ENCODE results near the gene NPC1L1. TPM values are rescaled to one million over a fixed set of nuclear protein-coding genes. Genes with fewer than 3 reads are reported as not detected.

Gene NPC1L1
- total RNA-seq, 4 donors from 2014 or later, result 0.04 to 0.07 TPM; not detected in 2

- intact Hi-C loops (cut with DNase I; ENCODE audit: low total_unique reads) (no loop called here), in situ Hi-C loops (cut with MboI; ENCODE audit: low sequenced_read_pairs in 4 of 4) (no loop called here)
- H3K9me3 ChIP-seq, result no peaks in the 10 kb centered on the region
- TF ChIP-seq, protein P1, sequence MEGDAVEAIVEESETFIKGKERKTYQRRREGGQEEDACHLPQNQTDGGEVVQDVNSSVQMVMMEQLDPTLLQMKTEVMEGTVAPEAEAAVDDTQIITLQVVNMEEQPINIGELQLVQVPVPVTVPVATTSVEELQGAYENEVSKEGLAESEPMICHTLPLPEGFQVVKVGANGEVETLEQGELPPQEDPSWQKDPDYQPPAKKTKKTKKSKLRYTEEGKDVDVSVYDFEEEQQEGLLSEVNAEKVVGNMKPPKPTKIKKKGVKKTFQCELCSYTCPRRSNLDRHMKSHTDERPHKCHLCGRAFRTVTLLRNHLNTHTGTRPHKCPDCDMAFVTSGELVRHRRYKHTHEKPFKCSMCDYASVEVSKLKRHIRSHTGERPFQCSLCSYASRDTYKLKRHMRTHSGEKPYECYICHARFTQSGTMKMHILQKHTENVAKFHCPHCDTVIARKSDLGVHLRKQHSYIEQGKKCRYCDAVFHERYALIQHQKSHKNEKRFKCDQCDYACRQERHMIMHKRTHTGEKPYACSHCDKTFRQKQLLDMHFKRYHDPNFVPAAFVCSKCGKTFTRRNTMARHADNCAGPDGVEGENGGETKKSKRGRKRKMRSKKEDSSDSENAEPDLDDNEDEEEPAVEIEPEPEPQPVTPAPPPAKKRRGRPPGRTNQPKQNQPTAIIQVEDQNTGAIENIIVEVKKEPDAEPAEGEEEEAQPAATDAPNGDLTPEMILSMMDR (IDR thresholded peaks at IDR 0.05 in 4 of 5, conservative IDR thresholded peaks at IDR 0.05 in 1 of 5), result peak in 2 of 5 experiments; percentile 17 to 30
- TF ChIP-seq POLR2A (IDR thresholded peaks at IDR 0.05), result no peak
- no peak overlapping the region for H3K27ac ChIP-seq
- ATAC-seq, result no peak
- H3K4me3 ChIP-seq, result no peak overlapping the region
- peaks cover 18 to 24% of the 10 kb centered on the region in 2 donors for H3K4me1 ChIP-seq
- no peak for DNase-seq
- H3K36me3 ChIP-seq, result no peaks in the 10 kb centered on the region
- no peaks in the 10 kb centered on the region for H3K27me3 ChIP-seq
Observed at GRCh38 chr7:44463169-44463808, 77.8 kb downstream of the NPC1L1 start.

Other genes with a start within 250 kb of the NPC1L1 start
- 10 to 100 TPM; 35.3 to 64.8 (median 46.0) TPM for gene CAMK2B, start 215.7 kb downstream of the NPC1L1 start, total RNA-seq
- 10 to 100 TPM; 76.2 to 93.4 (median 77.0) TPM for gene NUDCD3, start 50.7 kb downstream of the NPC1L1 start, total RNA-seq
- gene DDX56, start 32.6 kb upstream of the NPC1L1 start, total RNA-seq, result 10 to 100 TPM; 57.7 to 73.2 (median 66.1) TPM
- 100 to 1,000 TPM in 3 of 4 donors, 10 to 100 TPM in 1; 85.8 to 162 (median 101) TPM for gene TMED4, start 40.9 kb upstream of the NPC1L1 start, total RNA-seq
- 100 to 1,000 TPM; 224 to 462 (median 396) TPM for gene OGDH, start 65.3 kb upstream of the NPC1L1 start, total RNA-seq
- 10 to 100 TPM; 10.7 to 19.8 (median 14.0) TPM for gene ZMIZ2, start 207.5 kb upstream of the NPC1L1 start, total RNA-seq